Measurements from ENCODE around the gene FOXD4L3.
"Not testable (repeated sequence)": the region's sequence is repeated elsewhere in the genome, so short reads cannot be mapped to it uniquely, and the experiment has no call there.

FOXD4L3 gene

GRCh38 chr9:68351689-68352088, 49.0 kb downstream of the FOXD4L3 start:
- DNase-seq (ENCODE audit: low spot score), result not testable (repeated sequence)
